Ovary (tissue), 3 donors: ENCODE data around the gene WDR54.

Experiments
- CTCF ChIP-seq, 3 donors: fragments of 450-650 bp in 2 of 3; fragments of 200-600 bp in 1 of 3; IDR thresholded peaks; one replicate each; pipeline versions ENCODE4 v1.5.1 to v1.8.0; 2016 to 2022; ENCODE audit warnings: antibody characterized with exemption in 3 of 3, mild to moderate bottlenecking in 1 of 3
- EP300 ChIP-seq: sonication (generic); formaldehyde crosslinking; IDR thresholded peaks from one replicate; pipeline ENCODE4 v1.6.1; 2017; ENCODE audit warnings: antibody characterized with exemption
- POLR2A ChIP-seq: fragments of 450-650 bp; IDR thresholded peaks from one replicate; pipeline ENCODE4 v1.6.1; 2017; ENCODE audit warnings: antibody characterized with exemption, mild to moderate bottlenecking, moderate library complexity
- donor health status: DM: no; HTN: no; CAD: no.

GRCh38 chr2:74391209-74391579 lies 30.3 kb upstream of the WDR54 start:
- TF ChIP-seq POLR2A = no peak
- no peak for TF ChIP-seq CTCF (IDR thresholded peaks at IDR 0.05)
- TF ChIP-seq EP300 = no peak
